Left colon (tissue), 2 donors: ENCODE results near the gene SMCO3. TPM values are rescaled to one million over a fixed set of nuclear protein-coding genes. Genes with fewer than 3 reads are reported as not detected.
A peak's percentile ranks its signal among the peaks of the same experiment; 100 is the strongest.

Experiments
- ATAC-seq: fragments of 200-7000 bp; cut with Tn5 transposase; one replicate; pipeline ENCODE4 v1.9.1; 2020; ENCODE audit warnings: mild to moderate bottlenecking, moderate library complexity
- DNase-seq, 2 donors: peaks; one replicate each; pipeline ENCODE4 v3.0.0-alpha.2; 2020
- intact Hi-C, 2 donors: fragments of 100-400 bp; cut with DNase I in 1 of 2; cut with micrococcal nuclease in 1 of 2; formaldehyde crosslinking; loops; one replicate each; pipeline versions ENCODE4 v1.11.2 to v1.14.0; 2022; cut with DNase I, micrococcal nuclease
- total RNA-seq, 2 donors: library from RNA; stranded (reverse); fragmentation: NEBNext Ultra II Directional; extraction: Animal tissue kit (Norgen Biotek cat#: 25700); gene quantifications; one replicate each; pipeline ENCODE4 v1.2.1, GENCODE V29; 2021
- donor health status: DM: no; HTN: no; CAD: no.
- donor health status: DM: yes; HTN: yes; CAD: no.

Gene SMCO3
- total RNA-seq, 2 donors from 2014 or later: not detected

DNA sequence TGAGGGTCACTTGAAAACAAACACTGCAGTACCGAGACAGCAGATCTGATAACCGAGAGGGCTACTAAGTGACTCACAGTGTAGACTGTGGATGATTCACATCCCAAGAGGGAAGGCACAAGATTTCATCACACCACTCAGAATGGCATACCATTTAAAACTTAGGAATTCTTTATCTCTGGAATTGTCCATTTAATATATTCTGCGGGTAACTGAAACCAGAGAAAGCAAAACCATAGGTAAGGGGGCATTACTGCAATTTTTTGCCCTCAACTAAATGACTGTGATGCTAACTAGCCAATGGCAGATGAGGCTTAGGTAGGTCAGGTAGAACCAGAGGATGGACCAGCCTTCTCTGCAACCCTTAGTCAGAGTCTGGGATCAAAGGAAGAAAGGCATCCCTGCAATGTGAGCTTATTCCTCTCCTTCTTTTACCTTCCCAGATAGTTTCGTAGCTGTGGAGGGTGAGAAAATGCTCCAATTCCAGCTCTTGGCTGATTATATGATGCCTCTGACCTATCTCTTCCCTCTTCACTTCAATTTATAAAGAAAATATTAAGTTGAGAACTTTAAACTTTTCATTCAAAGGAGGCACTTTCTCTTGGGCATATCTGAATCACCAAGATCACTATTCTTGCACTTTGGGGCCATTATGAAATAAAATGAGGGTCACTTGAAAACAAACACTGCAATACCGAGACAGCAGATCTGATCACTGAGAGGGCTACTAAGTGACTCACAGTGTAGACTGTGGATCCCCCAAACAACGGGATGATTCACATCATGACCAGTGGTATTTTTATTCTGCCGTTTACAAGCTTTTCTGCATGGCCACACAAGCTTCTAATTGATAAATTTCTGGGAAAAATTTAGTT lies 22.6 kb upstream of the SMCO3 start:
- intact Hi-C loops: no loop called here
- ATAC-seq (no peak), DNase-seq (no peak)

DNA sequence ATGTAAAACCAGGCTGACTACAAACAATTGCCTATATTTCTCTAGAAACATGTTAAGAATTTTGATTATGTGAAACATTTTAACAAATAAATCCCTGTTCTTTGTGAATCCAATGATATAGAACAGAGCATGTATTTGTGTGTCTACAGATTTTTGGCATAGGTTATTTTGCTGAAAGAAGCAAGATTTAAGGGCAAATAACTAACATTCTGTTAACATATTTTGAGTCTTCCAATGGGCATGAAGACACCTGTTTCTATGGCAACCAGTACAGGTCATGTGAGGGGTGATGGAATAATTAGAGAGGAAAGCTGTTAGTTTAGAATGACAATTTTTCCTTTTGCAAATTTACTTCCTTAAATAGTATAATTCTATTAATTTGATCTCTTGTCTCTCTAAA lies 20.5 kb upstream of the SMCO3 start:
- DNase-seq: no peak
- intact Hi-C loops: no loop called here
- ATAC-seq: no peak

DNA sequence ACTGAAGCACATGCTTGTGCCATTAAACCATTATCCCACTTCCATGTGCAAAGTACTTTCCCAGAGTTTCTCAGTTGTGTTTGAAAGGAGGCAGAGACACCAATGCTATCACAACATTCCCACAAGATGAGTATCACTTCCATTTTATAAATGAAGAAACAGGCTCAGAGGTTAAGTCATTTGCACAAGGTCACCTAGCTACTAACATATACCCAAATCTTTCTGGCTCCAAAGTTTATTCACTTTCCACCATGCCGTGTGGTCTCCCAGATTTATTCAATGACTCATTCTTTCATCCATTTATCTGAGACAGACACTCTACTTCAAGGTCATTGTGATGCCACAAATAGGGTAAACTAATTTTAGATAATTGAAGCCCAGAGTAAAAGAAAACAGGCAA lies 20.0 kb upstream of the SMCO3 start:
- ATAC-seq: no peak
- intact Hi-C loops: no loop called here

GRCh38 chr12:14833336-14833735 lies 19.4 kb upstream of the SMCO3 start:
- ATAC-seq (no peak), DNase-seq (no peak)
- intact Hi-C loops: no loop called here

More for the DNA sequence above, 20.0 kb upstream of the SMCO3 start:
- DNase-seq: no peak

- DNase-seq (no peak), ATAC-seq (no peak)
- intact Hi-C loops: no loop called here
Measured at GRCh38 chr12:14828892-14829291, 14.9 kb upstream of the SMCO3 start.

GRCh38 chr12:14827043-14827442 lies 13.1 kb upstream of the SMCO3 start:
- ATAC-seq (no peak), DNase-seq (no peak)
- intact Hi-C loops: no loop called here

GRCh38 chr12:14826491-14826890 lies 12.5 kb upstream of the SMCO3 start:
- no peak for ATAC-seq
- intact Hi-C loops: no loop called here
- no peak for DNase-seq

GRCh38 chr12:14825256-14825655 lies 11.3 kb upstream of the SMCO3 start:
- intact Hi-C loops: no loop called here
- ATAC-seq: no peak

GRCh38 chr12:14824012-14824634 lies 10.1 kb upstream of the SMCO3 start:
- DNase-seq: no peak
- intact Hi-C loops: no loop called here
- ATAC-seq: no peak

More at GRCh38 chr12:14825256-14825655, 11.3 kb upstream of the SMCO3 start:
- no peak for DNase-seq

DNA sequence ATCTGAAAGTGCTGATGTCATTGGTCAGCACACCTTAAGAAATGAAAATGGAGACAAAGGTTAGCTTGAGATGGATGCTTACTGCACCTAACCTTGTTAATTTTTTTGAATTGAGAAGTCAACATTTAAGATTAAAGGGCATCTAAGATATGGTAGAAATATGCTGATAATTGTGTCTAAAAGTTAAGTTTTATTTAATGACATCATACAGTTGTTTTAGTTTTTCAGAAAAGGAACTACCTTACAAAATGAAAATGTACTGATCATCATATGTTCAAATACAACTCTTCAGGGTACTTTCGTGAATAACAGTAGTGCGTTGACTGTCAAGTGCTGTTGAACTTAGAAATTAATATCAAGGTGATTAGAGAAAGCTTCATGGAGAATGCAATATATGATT lies 2.5 kb downstream of the SMCO3 start:
- no peak for ATAC-seq
- intact Hi-C loops: no loop called here
- DNase-seq: no peak

DNA sequence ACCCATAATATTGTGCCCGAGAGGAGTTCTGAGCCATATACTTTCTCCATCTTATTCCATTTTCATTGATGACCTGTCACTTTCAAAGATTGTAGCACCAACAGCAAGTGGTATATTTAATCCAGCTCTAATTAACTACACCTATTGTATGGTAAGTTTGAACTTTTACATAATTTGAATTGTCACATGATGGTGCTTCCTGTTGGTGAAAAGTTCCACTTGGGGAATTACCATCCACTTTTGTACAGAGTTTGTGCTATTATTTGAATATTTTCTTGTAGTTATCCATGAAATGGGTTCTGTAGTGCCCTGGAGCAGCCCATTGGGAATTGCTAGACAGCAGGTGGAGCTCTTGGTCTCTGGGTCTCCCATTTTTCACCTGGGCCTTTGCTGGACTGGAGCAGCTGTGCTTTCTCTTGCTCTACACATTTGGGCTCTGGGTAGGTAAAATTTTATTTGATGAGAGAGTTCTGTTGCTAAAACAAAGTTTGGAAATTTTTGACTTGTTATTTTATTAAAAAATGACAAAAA lies 3.0 kb downstream of the SMCO3 start:
- intact Hi-C loops: no loop called here
- peak; percentile 65 for ATAC-seq
- peak in 1 of 2 donors; percentile 16 for DNase-seq

GRCh38 chr12:14810167-14810952 lies 3.6 kb downstream of the SMCO3 start:
- ATAC-seq: no peak
- no peak for DNase-seq
- intact Hi-C loops: no loop called here

- DNase-seq: no peak
- intact Hi-C loops: no loop called here
- ATAC-seq: peak; percentile 11
Measured at GRCh38 chr12:14803830-14804160, 10.2 kb downstream of the SMCO3 start.

- DNase-seq (peak; percentile 90 to 97), ATAC-seq (peak; percentile 99)
- intact Hi-C loops: no loop called here
Measured at GRCh38 chr12:14803011-14803829, 10.8 kb downstream of the SMCO3 start, which contains the start of the genes C12orf60 and WBP11. C12orf60 (plus strand) TSS chr12:14803670; CDS start chr12:14822936, 19,266 bp downstream. WBP11 (minus strand) TSS chr12:14803478; CDS start chr12:14801383, 2,095 bp downstream.

DNA sequence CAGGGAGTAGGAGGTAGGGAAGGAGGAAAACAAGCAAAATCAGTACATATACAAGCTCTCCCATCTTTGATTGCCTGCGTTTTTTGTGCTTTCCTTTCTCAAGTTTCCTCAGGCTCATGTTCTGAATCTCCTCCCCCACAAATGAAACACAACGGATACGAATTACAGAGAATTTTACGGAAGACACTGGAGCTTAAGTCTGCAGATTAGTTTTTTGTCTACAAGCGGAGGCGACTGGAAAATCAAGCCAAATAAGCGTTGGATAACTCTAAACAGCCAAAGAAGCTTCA lies 11.3 kb downstream of the SMCO3 start:
- intact Hi-C loops: no loop called here
- DNase-seq (no peak), ATAC-seq (no peak)

DNA sequence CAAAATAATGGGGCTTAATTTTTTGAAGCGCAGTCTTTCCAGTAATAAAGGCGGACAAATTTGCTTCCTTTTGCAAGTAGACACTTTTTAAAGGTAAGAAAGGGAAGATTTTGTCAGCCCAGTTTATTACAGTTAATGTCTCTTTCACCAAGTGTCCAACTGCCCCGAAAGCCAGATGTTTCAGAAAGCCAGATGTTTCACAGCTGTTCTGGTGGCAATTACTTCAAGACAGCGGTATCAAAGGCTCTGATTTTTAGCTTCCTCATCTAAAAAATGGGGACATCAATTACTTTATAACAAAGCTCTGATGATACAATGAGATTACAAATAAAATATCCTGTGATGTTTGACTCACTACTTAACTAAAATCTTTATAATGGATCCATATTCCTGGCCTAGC lies 11.7 kb downstream of the SMCO3 start:
- intact Hi-C loops: no loop called here
- no peak for DNase-seq
- no peak for ATAC-seq

DNA sequence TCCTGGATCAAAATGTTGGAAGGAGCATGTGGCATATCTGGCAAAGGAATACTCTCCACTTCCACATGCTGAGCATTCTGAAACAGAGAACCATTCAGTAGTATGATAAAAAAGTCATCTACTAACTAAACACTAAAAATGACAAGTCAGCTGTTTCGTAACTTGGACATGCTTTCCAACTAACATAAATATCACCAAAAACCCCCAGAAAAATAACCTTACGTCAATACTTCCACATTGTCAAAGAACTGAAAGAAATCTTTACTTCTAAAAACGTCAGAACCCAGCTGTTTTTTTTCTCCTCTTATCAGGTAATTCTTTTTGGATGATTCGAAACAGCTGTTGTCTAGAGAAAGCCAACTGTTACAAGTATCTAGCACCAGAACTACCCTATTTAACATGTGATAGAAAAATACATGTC lies 18.9 kb downstream of the SMCO3 start:
- DNase-seq (no peak), ATAC-seq (no peak)
- intact Hi-C loops: no loop called here

DNA sequence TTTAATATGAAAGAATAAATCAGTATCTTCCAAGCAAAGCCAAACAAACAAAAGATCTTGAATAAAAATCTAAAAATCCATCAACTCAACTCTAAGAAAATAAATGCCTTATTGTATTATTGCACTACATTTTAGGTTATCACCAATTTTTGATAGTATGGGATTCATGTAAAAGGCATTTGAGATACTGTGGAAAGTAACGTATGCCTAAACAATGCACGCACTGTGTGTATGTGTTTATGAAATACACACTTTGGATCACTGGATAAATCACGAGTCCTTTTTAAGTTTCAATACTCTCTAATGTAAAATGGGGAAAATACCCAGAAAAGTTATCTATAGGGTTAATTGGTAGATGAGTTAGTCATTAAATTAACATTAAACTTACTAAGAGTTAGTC lies 28.4 kb downstream of the SMCO3 start:
- ATAC-seq (no peak), DNase-seq (no peak)
- intact Hi-C loops: no loop called here

DNA sequence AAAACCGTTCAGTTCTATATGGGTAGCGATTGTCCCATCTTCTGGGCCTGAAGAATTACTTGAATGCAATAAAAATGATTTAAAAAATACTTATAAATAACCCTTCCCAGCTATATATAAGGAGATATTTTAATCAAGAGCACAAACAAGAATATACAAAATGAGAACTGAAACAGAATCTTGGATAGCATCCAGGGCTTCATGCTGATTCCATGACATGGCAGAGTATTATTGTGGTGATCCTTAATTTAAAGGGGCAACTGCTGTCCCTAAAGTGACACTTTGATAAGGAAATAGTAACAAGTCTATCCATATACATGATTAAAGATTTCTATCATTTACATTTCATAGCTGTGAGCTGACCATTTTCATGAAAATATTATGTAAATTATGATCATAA lies 29.5 kb downstream of the SMCO3 start:
- intact Hi-C loops: no loop called here
- ATAC-seq (no peak), DNase-seq (no peak)
